Glomerular visceral epithelial cell (primary cell): Measurements from ENCODE around the gene GOSR2.
A peak's percentile ranks its signal among the peaks of the same experiment; 100 is the strongest.
"Not testable (repeated sequence)": the region's sequence is repeated elsewhere in the genome, so short reads cannot be mapped to it uniquely, and the experiment has no call there.

Source experiments
- DNase-seq: peaks from one replicate; pipeline ENCODE4 v3.0.0-alpha.2; 2016; ENCODE audit errors: extremely low spot score

The GOSR2 gene

DNA sequence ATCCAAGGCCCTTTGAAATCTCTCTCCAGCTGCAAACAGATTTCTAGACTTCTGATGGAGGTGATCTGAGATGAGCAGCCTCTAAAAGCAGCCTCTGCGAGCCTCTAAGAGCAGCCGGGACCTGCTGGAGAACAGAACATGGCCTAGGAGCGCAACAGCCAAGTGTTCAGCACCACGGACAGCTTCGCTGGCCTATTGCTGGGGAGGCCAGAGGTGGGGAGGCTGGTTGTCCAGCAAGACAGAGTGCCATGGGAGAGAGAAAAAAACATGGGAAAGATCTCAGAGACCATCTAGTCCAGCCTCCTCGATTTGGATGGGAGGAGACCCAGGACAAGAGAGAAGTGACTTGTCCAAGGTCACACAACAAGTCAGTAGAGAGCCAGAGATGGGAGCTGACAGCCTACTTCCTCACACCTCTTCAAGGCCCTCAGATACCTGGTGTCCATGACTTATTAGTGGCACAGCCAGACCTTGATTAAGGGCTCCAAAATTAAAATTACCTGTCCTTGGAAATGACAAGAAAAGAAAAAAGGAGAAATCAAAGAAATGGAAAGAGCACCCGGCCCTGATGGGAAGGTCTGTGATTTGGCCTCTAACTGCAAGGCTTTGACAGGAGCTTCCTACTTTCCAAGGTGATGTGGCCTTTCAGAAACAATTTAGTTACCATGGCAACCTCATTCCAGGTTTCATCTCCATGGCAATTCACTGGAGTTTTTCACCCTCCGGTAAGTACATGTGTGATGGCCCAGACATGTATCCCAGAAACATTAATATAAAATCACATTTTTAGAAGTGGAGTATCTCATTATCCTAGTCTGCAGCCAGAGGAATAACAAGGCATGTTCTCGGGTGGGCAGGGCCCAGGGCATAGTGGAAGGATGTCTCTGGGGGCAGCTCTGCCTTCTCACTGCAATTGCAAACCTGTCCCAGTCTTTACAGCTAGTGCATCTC lies 41.6 kb downstream of the GOSR2 start:
- DNase-seq: no peak

DNA sequence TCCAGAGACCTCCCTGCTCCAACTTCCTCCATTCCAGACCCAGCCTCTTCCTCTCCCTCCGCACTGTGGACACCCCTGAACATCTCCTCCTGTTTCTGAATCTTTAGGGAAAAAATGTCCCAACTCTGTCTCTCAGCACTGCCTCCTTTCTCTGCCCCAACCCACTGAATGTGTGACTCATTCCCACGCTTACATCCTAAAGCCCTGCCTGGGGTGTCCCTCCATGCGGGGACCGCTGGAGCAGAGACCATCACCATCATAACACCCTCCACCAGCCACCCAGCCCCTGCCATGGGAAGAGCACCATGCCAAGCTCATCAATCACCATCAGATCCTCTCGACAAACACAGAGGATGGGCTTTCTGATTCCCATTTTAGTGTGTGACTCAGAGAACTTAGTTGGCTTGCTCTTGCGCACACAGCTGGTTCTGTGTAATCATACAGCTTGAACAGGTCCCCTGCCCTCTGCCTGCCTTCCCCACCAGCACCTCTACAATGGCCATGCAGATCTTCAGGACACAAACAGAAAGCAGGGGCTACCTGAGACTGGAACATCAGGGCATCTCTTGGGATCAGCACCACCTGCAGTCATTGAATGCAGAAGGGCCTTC lies 45.4 kb downstream of the GOSR2 start:
- no peak for DNase-seq

DNA sequence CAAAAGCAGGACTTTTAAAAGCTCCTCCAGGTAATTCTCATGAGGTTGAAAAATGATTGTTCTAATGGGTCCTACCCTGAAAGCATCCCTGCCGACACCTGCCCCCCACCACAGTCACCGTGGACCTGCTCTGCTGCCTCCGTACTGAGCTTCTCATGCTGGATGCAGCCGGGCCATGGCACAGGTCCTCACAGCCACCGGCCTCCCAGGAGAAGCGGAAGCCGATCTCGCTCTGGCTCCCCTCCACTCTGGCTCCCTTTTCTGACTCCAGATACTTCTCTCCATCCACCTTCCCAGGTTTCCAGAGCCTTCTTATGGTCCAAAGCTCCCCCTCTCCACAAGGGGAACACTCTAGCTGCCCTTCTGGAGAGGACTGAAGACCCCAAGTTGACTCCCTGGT lies 45.9 kb downstream of the GOSR2 start:
- no peak for DNase-seq

DNA sequence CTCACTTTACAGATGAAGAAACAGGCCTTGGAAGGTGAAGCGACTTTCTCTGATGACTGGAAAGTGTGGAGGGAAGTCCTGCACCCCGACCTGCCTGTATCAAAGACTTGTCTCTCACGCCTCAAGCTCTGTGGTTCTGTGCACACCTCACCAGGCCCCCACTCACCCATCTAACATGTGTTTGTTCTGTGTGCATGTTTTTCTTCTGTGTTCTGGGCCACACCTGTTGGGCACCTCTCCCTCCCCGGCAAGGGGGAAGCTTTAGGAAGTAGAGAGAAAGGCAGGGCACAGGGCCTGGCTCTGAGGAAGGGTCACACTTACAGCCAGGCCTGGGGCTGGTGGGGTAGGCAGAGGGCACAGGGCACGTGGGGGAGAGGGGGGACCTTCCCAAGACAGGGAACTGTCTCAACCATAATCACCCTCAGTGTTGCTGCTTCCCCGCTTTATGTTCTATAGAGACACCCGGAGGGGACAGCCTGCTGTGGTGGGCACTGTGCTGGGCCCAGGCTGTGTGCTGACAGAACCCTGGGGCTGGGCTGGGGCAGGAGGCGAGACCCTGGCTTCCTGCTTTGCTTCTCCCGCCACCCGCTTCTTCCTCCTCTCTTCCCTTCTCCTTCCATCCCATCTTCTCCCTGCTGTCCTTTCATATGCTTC lies 48.8 kb downstream of the GOSR2 start:
- no peak for DNase-seq

DNA sequence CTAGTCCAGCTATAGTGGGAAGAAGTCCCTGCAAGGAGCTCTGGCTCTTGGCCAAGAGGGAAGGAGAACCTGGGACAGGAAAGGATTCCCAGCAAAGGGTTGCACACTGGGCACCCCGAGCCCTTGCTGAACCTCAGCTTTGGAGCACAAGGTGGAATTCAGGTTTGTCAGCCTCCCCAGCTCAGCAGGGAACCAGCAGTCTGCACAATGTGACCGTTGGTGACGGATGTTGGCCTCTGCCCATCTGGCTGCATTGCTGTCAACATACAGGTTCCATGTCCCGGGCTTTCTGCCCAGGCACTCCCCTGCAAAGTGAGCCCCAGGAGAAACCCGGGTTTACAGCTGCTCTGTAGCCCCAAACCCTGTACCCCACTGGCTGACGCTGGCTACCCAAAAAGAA lies 49.4 kb downstream of the GOSR2 start:
- no peak for DNase-seq

GRCh38 chr17:46974086-46974485 lies 51.1 kb downstream of the GOSR2 start:
- no peak for DNase-seq

- DNase-seq: no peak
Measured at GRCh38 chr17:46975287-46975686, 52.3 kb downstream of the GOSR2 start.

DNA sequence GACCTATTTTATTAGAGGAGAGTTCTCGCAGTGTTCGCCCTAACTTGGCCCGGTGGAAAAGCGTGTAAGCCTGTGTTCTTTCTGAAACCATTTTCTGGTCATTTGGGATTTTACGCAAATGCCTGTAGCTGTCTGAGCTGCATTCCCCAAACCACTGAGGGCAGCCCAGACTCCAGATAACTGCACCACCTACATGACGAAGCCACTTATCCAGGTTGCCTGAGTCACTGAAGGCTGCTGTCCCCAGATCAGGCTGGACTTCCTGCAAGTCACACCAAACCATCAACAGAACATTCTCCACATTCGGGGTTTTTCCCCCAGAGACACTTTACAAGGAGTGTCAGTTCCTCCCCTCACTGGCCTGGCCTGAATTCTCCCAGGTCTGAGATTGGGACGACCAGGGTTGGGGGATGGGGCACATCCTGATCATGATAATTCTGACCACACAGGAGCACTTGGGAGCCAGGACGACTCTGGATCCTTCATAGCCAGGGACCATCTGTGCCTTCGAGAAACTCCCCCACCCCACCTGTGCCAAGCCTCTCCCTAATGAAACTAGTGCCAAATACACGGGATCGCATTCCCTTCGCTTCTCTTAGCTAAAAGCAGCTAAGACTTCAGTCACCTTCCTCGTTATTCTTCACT lies 53.8 kb downstream of the GOSR2 start:
- no peak for DNase-seq

DNA sequence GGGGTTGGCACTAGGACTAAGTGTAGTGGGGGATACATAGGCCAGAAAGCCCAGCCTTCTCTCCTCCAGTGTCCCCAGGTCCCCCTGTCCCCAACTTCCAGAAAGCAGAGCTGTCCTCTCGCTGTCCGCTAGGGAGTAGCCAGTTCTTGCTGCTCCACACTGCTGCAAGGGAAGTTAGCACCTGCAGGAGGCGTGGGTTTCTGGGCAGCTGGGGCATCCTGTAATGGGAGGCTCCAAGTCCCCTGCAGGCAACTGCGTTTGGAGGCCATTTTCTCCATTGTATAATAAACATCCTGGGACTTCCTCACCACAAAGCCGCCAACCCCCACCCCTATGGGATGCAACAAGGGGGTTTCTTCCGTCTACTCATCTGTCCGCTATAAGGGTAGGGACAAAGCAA lies 54.4 kb downstream of the GOSR2 start:
- DNase-seq: peak; percentile 24

GRCh38 chr17:46977750-46978488 lies 55.0 kb downstream of the GOSR2 start:
- DNase-seq: no peak

DNA sequence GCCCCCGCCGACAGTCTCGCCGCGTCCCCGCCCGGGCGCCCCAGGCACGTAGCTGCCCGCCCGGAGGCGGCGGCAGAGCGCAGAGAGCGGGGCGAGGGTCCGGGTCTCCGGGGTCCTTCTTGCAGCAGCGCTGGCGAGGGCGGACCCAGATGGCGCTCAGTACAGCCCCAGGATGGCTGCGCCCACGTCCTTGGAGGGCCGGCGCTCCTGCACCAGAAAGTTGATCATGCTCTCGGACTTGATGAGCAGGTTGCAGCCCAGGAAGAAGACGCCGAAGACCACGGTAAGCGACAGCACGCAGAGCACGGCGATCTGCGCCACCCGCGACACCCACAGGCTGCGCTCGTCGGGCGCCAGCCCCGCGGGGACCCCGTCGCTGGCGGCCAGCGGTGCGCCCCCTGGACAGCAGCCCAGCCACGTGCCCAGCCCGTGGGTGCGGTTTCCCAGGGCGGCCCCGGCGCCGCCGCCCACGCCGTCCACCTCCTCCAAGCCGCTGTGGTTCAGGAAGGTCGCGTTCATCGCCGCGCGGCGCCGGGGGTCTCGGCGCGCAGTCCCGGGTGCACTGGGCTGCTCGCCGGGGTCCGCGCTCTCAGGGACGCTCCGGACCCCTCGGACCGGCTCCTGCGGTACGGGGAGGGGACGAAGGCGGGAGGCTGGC lies 55.7 kb downstream of the GOSR2 start:
- DNase-seq: no peak

DNA sequence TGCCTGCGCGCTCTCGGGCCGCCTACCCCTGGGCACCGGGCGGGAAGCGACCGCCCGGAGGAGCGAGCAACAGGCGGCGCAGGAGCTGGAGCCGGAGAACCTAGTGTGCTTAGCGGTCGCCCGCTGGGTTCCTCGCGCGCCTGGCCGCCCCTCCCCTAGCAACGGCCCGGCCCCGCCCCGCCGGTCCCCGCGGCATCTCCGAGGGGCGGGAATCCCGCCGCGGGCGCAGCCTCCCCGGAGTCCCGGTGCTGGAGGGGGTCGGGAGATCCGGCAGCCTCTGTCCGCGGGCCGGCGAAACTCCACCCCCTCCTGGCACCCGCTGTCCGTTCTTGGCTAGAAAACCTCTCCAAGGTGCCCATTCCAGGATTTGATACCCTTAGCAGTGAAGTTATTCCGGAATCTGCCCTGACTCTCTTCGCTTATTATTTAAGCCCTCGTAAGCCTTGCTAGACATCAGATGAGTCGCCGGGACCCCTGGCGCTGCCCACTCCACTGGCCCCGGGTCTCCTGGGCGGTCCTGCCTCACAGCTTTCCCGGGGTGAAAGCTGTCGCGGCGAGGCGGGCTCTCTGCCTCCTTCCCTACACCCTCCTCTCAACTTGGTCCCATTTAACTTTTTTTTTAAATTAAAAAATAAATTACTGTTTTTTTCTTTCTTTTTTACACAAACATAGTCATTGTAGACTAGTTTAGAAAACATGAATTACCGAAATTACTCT lies 56.3 kb downstream of the GOSR2 start, which contains the start of gene RPRML:
Gene RPRML (minus strand): TSS at position 107 of the 717 bp plus-strand sequence. CDS start 246 bp downstream, outside the sequence.
- DNase-seq: peak; percentile 34

GRCh38 chr17:46982577-46982976 lies 59.6 kb downstream of the GOSR2 start:
- DNase-seq: no peak

GRCh38 chr17:46983782-46984181 lies 60.8 kb downstream of the GOSR2 start:
- DNase-seq: no peak

DNA sequence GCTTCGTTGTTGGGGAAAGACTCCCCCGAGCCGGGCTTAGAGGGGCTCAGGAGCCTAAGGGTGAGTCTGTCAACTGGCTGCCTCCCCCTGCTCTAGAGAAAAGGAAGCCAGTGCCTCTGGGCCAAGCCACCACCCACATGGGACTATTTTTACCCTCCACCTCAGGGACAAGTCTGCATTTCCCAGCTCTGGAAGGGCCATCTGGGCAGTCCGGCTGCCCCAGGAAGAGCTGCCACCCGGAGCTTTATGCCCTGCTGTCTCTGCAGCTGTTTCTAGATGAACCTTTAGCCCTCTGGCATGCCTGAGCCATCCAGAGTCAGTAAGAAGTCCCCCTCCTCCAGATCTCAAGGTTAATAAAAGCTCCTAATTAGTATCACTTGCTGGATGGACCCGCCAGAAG lies 61.4 kb downstream of the GOSR2 start:
- no peak for DNase-seq

DNA sequence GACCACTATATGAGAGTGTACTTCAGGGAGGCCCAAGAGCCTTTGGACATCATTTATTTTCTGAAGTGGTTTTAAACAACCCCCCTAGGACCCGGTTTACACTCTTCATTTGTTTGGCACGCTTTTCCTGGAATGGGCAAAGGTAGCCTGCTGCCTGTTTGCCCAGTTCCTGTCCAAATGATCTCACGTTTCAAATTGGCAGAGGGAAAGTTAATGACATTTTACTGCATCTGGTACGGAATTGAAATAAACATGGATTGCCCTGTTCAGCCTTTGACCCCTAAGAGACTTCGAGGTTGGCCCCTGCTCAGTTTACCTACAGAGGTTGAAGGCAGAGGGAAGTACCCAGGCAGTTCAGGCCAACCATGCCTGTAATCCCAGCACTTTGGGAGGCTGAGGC lies 61.9 kb downstream of the GOSR2 start:
- DNase-seq: no peak

GRCh38 chr17:46986366-46986765 lies 63.4 kb downstream of the GOSR2 start:
- no peak for DNase-seq

GRCh38 chr17:46987927-46988326 lies 65.0 kb downstream of the GOSR2 start:
- DNase-seq: not testable (repeated sequence)

- no peak for DNase-seq
Measured at GRCh38 chr17:46989637-46990431, 66.9 kb downstream of the GOSR2 start.
